Measurements from ENCODE around the gene PEX5. TPM values are rescaled to one million over a fixed set of nuclear protein-coding genes. Genes with fewer than 3 reads are reported as not detected.
"Not testable (repeated sequence)": the region's sequence is repeated elsewhere in the genome, so short reads cannot be mapped to it uniquely, and the experiment has no call there.

PEX5 gene
- total RNA-seq, 4 donors from 2014 or later, result 35.9 to 49.3 (median 41.5) TPM

- WGBS, result 100% methylated on average over 2 of the region's 2 CpGs
- Histone ChIP-seq H3K4me1 (no peaks in the 10 kb centered on the region), H3K4me3 (no peak overlapping the region), H3K27ac (no peak overlapping the region), H3K9me3 (peaks cover 4% of the 10 kb centered on the region), H3K27me3 (no peaks in the 10 kb centered on the region), H3K36me3 (peaks cover 47% of the 10 kb centered on the region)
- no peak for TF ChIP-seq EP300 (IDR thresholded peaks at IDR 0.05)
- TF ChIP-seq POLR2A (IDR thresholded peaks at IDR 0.05), result no peak
- no peak for TF ChIP-seq POLR2AphosphoS5 (IDR thresholded peaks at IDR 0.05)
- no peak for TF ChIP-seq CTCF (IDR thresholded peaks at IDR 0.05)
- no peak for DNase-seq (ENCODE audit: low spot score in 2 of 2)
These were observed 23.2 kb downstream of the PEX5 start for GRCh38 chr12:7212678-7213077.

GRCh38 chr12:7213745-7214144 lies 24.3 kb downstream of the PEX5 start:
- not testable (repeated sequence) for H3K27me3 ChIP-seq; H3K4me3 ChIP-seq; H3K27ac ChIP-seq; DNase-seq (ENCODE audit: low spot score in 2 of 2); H3K9me3 ChIP-seq; H3K4me1 ChIP-seq
- H3K36me3 ChIP-seq, result peaks cover 36% of the 10 kb centered on the region
- no CpG with 5 or more reads among the region's 2 CpGs for WGBS

GRCh38 chr12:7217475-7218069 lies 28.1 kb downstream of the PEX5 start:
- no peak for DNase-seq (ENCODE audit: low spot score in 2 of 2)
- Histone ChIP-seq H3K27ac (no peak overlapping the region), H3K9me3 (peaks cover 2% of the 10 kb centered on the region), H3K36me3 (peaks cover 2% of the 10 kb centered on the region), H3K4me3 (no peak overlapping the region), H3K27me3 (no peaks in the 10 kb centered on the region), H3K4me1 (no peaks in the 10 kb centered on the region)
- WGBS, result 74% methylated on average over 6 of the region's 7 CpGs
- TF ChIP-seq CTCF (IDR thresholded peaks at IDR 0.05), result no peak
- no peak for TF ChIP-seq EP300 (IDR thresholded peaks at IDR 0.05)
- no peak for TF ChIP-seq POLR2A (IDR thresholded peaks at IDR 0.05)

GRCh38 chr12:7219599-7220243 lies 30.2 kb downstream of the PEX5 start:
- DNase-seq (ENCODE audit: low spot score in 2 of 2), result peak in 1 of 2 donors; percentile 74
- 13% methylated on average over 3 of the region's 3 CpGs for WGBS
- H3K9me3 ChIP-seq, result no peaks in the 10 kb centered on the region
- TF ChIP-seq POLR2AphosphoS5 (IDR thresholded peaks at IDR 0.05), result no peak
- no peak for TF ChIP-seq EP300 (IDR thresholded peaks at IDR 0.05)
- TF ChIP-seq POLR2A (IDR thresholded peaks at IDR 0.05), result no peak
- peak; percentile 66 to 68 for TF ChIP-seq CTCF (IDR thresholded peaks at IDR 0.05)
- H3K27ac ChIP-seq, result no peak overlapping the region
- H3K36me3 ChIP-seq, result no peaks in the 10 kb centered on the region
- H3K27me3 ChIP-seq, result no peaks in the 10 kb centered on the region
- H3K4me3 ChIP-seq, result no peak overlapping the region
- H3K4me1 ChIP-seq, result no peaks in the 10 kb centered on the region

GRCh38 chr12:7221486-7221885 lies 32.0 kb downstream of the PEX5 start:
- H3K4me1 ChIP-seq, result no peaks in the 10 kb centered on the region
- WGBS, result 79% methylated on average over 1 of the region's 1 CpG
- TF ChIP-seq CTCF (IDR thresholded peaks at IDR 0.05) (no peak), EP300 (IDR thresholded peaks at IDR 0.05) (no peak), POLR2A (IDR thresholded peaks at IDR 0.05) (no peak), POLR2AphosphoS5 (IDR thresholded peaks at IDR 0.05) (no peak)

More at GRCh38 chr12:7221486-7221885, 32.0 kb downstream of the PEX5 start:
- H3K36me3 ChIP-seq, result no peaks in the 10 kb centered on the region
- DNase-seq (ENCODE audit: low spot score in 2 of 2), result no peak
- H3K9me3 ChIP-seq, result no peaks in the 10 kb centered on the region
- H3K4me3 ChIP-seq, result no peak overlapping the region
- H3K27ac ChIP-seq, result no peak overlapping the region
- no peaks in the 10 kb centered on the region for H3K27me3 ChIP-seq
